Adipocyte (in vitro differentiated cells): ENCODE measurements around the gene UBASH3A.

Source experiments
- DNase-seq: peaks from one replicate; pipeline ENCODE4 v3.0.0-alpha.2; 2015; ENCODE audit warnings: low read depth
- H3K27me3 ChIP-seq: replicated peaks from 2 replicates; pipeline ENCODE4 v1.7.0; 2013; ENCODE audit warnings: mild to moderate bottlenecking, low read length, moderate library complexity; ENCODE audit not compliant: control insufficient read depth, insufficient read depth
- H3K36me3 ChIP-seq: 2 replicates; pipeline ENCODE4 v1.7.0; 2013; ENCODE audit warnings: low read length, mild to moderate bottlenecking, moderate library complexity; ENCODE audit not compliant: control insufficient read depth, insufficient read depth, severe bottlenecking
- H3K4me1 ChIP-seq: 2 replicates; pipeline ENCODE4 v1.7.0; 2013; ENCODE audit warnings: mild to moderate bottlenecking, low read length, moderate library complexity; ENCODE audit not compliant: control insufficient read depth, insufficient read depth
- H3K4me3 ChIP-seq: 2 replicates; pipeline ENCODE4 v1.7.0; 2013; ENCODE audit warnings: mild to moderate bottlenecking, low read length, moderate library complexity
- H3K9ac ChIP-seq: 2 replicates; pipeline ENCODE4 v1.7.0; 2013; ENCODE audit warnings: mild to moderate bottlenecking, low read length, moderate library complexity
- H3K9me3 ChIP-seq: 2 replicates; pipeline ENCODE4 v1.7.0; 2013; ENCODE audit warnings: mild to moderate bottlenecking, low read length, moderate library complexity; ENCODE audit not compliant: control insufficient read depth

The UBASH3A gene

GRCh38 chr21:42455754-42456440 lies 52.2 kb downstream of the UBASH3A start:
- no peak overlapping the region for H3K4me3 ChIP-seq
- peaks cover 23% of the 10 kb centered on the region for H3K27me3 ChIP-seq
- H3K4me1 ChIP-seq: peaks cover 12% of the 10 kb centered on the region
- H3K36me3 ChIP-seq: no peaks in the 10 kb centered on the region
- H3K9ac ChIP-seq: no peak overlapping the region
- DNase-seq: no peak
- no peaks in the 10 kb centered on the region for H3K9me3 ChIP-seq

- Histone ChIP-seq H3K9me3 (no peaks in the 10 kb centered on the region), H3K4me3 (no peak overlapping the region), H3K9ac (no peak overlapping the region), H3K4me1 (peaks cover 12% of the 10 kb centered on the region), H3K27me3 (peaks cover 26% of the 10 kb centered on the region), H3K36me3 (no peaks in the 10 kb centered on the region)
- DNase-seq: no peak
These were observed 52.8 kb downstream of the UBASH3A start for GRCh38 chr21:42456457-42456856.

GRCh38 chr21:42459082-42459460 lies 55.4 kb downstream of the UBASH3A start:
- H3K4me1 ChIP-seq: peaks cover 10% of the 10 kb centered on the region
- H3K9me3 ChIP-seq: no peaks in the 10 kb centered on the region
- no peak overlapping the region for H3K9ac ChIP-seq
- no peak overlapping the region for H3K4me3 ChIP-seq
- no peaks in the 10 kb centered on the region for H3K36me3 ChIP-seq
- no peak for DNase-seq
- peaks cover 21% of the 10 kb centered on the region for H3K27me3 ChIP-seq

GRCh38 chr21:42459546-42460215 lies 56.0 kb downstream of the UBASH3A start:
- no peak for DNase-seq

GRCh38 chr21:42460391-42461184 lies 56.9 kb downstream of the UBASH3A start:
- Histone ChIP-seq H3K4me1 (peaks cover 9% of the 10 kb centered on the region), H3K36me3 (no peaks in the 10 kb centered on the region), H3K27me3 (peaks cover 20% of the 10 kb centered on the region), H3K4me3 (no peak overlapping the region), H3K9ac (no peak overlapping the region), H3K9me3 (no peaks in the 10 kb centered on the region)
- no peak for DNase-seq

More at GRCh38 chr21:42459546-42460215, 56.0 kb downstream of the UBASH3A start:
- Histone ChIP-seq H3K9me3 (no peaks in the 10 kb centered on the region), H3K27me3 (peaks cover 20% of the 10 kb centered on the region), H3K9ac (no peak overlapping the region), H3K36me3 (no peaks in the 10 kb centered on the region), H3K4me1 (peaks cover 9% of the 10 kb centered on the region), H3K4me3 (no peak overlapping the region)

GRCh38 chr21:42461185-42461520 lies 57.5 kb downstream of the UBASH3A start:
- Histone ChIP-seq H3K27me3 (peaks cover 20% of the 10 kb centered on the region), H3K9ac (no peak overlapping the region), H3K9me3 (no peaks in the 10 kb centered on the region), H3K36me3 (no peaks in the 10 kb centered on the region), H3K4me1 (peaks cover 7% of the 10 kb centered on the region), H3K4me3 (no peak overlapping the region)
- no peak for DNase-seq

- H3K4me1 ChIP-seq: peaks cover 7% of the 10 kb centered on the region
- no peak for DNase-seq
- H3K4me3 ChIP-seq: no peak overlapping the region
These were observed 58.5 kb downstream of the UBASH3A start for GRCh38 chr21:42461881-42462877.

GRCh38 chr21:42463861-42464515 lies 60.3 kb downstream of the UBASH3A start:
- H3K4me3 ChIP-seq: no peak overlapping the region
- DNase-seq: no peak
- H3K9me3 ChIP-seq: no peaks in the 10 kb centered on the region

More at GRCh38 chr21:42461881-42462877, 58.5 kb downstream of the UBASH3A start:
- H3K27me3 ChIP-seq: peaks cover 22% of the 10 kb centered on the region
- H3K9ac ChIP-seq: no peak overlapping the region
- H3K36me3 ChIP-seq: no peaks in the 10 kb centered on the region
- H3K9me3 ChIP-seq: no peaks in the 10 kb centered on the region

GRCh38 chr21:42465008-42465802 lies 61.5 kb downstream of the UBASH3A start:
- Histone ChIP-seq H3K27me3 (peaks cover 33% of the 10 kb centered on the region), H3K9ac (no peak overlapping the region), H3K4me1 (peaks cover 7% of the 10 kb centered on the region), H3K9me3 (no peaks in the 10 kb centered on the region), H3K36me3 (no peaks in the 10 kb centered on the region), H3K4me3 (no peak overlapping the region)
- DNase-seq: no peak

More at GRCh38 chr21:42463861-42464515, 60.3 kb downstream of the UBASH3A start:
- peaks cover 7% of the 10 kb centered on the region for H3K4me1 ChIP-seq
- no peaks in the 10 kb centered on the region for H3K36me3 ChIP-seq
- peaks cover 33% of the 10 kb centered on the region for H3K27me3 ChIP-seq
- no peak overlapping the region for H3K9ac ChIP-seq

- no peak overlapping the region for H3K4me3 ChIP-seq
- peaks cover 7% of the 10 kb centered on the region for H3K4me1 ChIP-seq
- no peaks in the 10 kb centered on the region for H3K36me3 ChIP-seq
- H3K9ac ChIP-seq: no peak overlapping the region
- peaks cover 32% of the 10 kb centered on the region for H3K27me3 ChIP-seq
- DNase-seq: no peak
- H3K9me3 ChIP-seq: no peaks in the 10 kb centered on the region
These were observed 62.1 kb downstream of the UBASH3A start for GRCh38 chr21:42465803-42466127.
